NOMO-1 (cell line): ENCODE results near the gene APH1B.
"Not testable (repeated sequence)": the region's sequence is repeated elsewhere in the genome, so short reads cannot be mapped to it uniquely, and the experiment has no call there.

Experiments used
- DNase-seq, 2 experiments: peaks; one replicate each; lab custom pipeline; 2025; ENCODE audit not compliant: unreplicated experiment in 2 of 2; lab: John Stamatoyannopoulos, UW

Gene APH1B

DNA sequence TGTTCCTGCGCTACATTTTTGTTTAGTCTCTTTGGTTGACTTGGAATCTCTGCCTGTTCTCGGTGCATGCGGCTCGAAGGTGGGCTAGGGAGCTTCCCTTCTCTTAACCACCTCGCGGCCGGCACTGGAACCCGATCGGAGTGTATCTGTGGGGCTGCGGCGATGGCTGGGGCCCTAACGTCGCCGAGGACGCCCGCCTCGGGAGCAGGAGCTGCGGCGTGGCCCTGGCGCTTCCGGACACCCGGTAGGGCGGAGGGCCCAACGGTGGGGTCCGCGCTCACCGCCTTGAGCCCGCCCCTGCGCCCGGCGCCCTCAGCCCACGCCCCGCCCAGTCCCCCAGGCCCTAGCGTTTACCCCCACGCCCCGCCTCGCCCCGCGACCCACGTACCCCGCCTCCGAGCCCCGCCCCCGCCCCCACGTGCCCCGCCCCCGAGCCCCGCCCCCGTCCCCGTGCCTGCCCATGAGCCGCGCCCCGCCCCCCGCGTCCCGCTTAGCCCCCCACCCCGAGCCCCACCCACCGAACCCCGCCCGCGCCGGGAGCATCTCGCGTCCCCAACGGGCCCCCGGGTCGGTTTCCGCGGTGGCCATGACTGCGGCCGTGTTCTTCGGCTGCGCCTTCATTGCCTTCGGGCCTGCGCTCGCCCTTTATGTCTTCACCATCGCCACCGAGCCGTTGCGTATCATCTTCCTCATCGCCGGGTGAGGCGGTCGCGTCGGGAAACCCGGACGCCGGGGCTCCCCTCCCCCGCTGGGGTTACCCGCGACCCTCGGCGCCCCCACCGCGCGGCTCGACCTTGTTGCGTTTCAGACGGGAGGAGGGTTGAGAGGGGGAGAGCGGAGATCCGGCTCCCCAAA is at the start of gene APH1B:
Gene APH1B, plus strand, starts transcription at position 568 of the 855 bp plus-strand sequence. Its CDS starts 19 bp downstream, at position 587.
- peak; percentile 86 to 87 for DNase-seq

DNA sequence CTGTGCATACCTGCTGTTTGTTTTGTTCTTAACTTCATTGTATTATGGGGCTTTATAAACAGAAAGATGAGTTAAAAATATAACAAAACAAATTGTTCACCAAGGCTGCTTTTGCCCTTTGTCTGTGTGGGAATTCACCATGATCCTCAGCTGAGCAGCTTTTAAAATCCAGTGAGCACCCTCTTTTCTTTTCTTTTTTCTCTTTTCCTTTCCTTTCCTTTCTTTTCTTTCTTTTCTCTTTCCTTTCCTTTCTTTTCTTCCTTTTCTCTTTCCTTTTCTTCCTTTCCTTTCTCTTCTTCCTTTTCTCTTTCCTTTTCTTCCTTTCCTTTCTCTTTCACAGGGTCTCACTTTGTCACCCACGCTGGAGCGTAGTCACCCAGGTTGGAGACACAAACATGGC is 49.7 kb upstream of the APH1B start:
- DNase-seq: no peak

DNA sequence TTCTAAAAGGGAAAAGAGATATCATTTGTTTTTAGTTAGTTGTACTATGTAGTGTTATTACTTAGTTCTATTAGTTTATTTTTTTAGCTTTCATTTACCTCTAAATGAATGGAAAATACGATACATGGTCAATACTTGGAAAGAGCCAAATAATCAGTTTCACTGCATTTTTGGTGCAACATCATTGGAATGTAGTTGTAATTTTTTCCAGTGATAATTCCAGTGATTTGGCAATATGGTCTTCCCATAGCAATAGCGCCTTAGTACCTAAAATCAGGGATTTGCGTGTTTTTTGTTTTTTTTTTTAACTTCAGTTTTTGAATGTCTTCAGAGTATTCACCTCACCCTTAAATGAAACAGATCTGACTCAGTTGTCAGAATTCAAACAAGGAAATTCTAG is 46.2 kb upstream of the APH1B start:
- no peak for DNase-seq

- peak in 1 of 2 experiments; percentile 45 for DNase-seq
These were observed 45.7 kb upstream of the APH1B start for GRCh38 chr15:63231706-63232105.

DNA sequence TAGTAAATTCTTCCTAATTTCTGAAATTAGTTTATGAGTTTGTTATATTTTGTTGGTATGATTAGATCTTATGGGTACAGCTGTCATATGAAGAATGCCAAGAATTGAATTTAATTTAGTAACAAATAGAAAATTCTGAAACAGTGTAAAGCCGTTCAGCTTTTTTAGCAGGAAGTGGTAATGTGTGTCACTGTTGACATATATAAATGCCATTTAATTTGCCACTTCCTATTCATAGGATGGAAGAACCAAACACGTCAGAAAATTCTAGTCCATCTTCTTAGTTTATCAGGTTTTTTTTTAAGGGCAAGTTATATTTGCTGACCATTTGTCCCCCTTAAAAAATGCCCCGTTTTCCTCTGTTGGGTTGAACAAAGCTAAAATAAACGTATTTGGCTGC is 45.0 kb upstream of the APH1B start:
- peak; percentile 16 to 71 for DNase-seq

GRCh38 chr15:63232943-63233342 is 44.5 kb upstream of the APH1B start:
- no peak for DNase-seq

- DNase-seq: peak in 1 of 2 experiments; percentile 16
These were observed 43.6 kb upstream of the APH1B start for GRCh38 chr15:63233667-63234423.

DNA sequence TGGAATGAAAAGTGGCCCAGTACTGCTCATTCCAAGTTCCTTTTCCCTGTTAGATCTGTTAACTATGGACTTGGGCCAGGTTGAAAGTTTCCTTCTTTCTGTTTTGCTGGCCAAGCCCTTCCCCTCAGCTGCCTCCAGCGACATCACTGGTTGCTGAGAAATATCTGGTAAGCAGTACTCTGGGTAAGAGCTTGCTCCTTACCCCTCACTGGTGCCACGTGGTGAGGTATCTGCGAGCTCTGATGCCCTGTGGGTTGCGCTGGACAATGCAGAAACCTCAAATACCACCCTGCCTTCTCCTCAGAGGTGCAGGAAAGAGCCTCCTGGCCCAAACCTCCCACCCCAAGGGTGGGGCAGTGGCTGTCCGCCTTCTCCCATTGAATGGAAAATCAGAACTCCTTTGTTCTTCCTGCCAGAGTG is 42.9 kb upstream of the APH1B start:
- no peak for DNase-seq

DNA sequence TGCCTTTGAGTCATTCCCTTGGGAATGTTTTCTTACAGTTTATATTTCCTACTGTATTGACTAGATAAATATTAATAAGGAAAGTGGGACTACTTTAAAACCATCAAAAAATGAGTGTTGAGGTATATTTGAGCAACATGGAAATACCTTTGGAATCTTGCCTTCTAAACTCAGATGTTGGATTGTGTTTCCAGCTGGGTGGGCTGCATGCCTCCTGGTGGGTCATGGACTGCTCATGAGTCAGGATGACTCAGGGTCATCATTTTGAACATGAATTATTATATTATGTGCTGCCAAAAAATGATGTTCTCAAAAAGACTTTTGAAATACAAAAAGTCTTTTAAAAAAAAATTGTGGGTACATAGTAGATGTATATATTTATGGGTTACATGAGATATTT is 41.1 kb upstream of the APH1B start:
- DNase-seq: no peak

- not testable (repeated sequence) for DNase-seq
These were observed 40.3 kb upstream of the APH1B start for GRCh38 chr15:63237086-63237485.

DNA sequence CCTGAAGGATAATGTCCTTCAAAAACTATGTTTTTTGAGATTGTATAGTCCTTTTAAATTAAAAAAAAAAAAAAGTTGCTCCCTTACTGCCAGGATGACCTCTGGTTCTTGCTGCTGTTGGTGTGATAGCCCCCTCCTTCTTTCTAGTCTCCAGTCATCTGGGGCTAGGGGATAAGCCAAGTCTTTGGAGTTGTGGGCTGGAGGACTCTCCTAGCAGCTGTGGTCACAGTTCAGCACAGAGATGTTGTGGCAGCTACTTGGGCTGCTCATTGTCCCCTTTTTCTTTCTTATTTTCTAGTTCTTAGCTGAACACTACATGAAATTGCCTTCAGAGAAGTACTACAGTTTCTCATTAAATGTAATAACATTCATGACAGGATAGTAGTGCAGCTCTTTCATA is 39.2 kb upstream of the APH1B start:
- no peak for DNase-seq

- peak in 1 of 2 experiments; percentile 27 for DNase-seq
These were observed 38.6 kb upstream of the APH1B start for GRCh38 chr15:63238796-63239195.

- no peak for DNase-seq
These were observed 37.3 kb upstream of the APH1B start for GRCh38 chr15:63240109-63240508.

DNA sequence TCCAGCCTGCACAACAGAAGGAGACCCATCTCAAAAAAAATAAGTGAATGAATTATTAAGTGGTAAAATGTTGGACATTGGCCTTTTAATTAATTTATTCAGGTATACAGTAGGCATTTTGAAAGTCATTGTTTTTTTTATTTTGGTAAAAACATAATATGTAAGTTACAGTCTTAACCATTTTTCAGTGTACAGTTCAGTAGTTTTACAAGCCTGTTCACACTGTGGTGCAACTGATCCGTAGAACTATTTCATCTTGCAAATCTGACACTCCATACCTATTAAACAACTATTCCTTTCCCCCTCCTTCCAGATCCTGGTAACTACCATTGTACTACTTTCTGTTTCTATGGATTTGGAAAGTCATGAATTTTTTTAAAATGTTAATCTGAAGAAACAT is 36.1 kb upstream of the APH1B start:
- no peak for DNase-seq

GRCh38 chr15:63243101-63243500 is 34.3 kb upstream of the APH1B start:
- no peak for DNase-seq

DNA sequence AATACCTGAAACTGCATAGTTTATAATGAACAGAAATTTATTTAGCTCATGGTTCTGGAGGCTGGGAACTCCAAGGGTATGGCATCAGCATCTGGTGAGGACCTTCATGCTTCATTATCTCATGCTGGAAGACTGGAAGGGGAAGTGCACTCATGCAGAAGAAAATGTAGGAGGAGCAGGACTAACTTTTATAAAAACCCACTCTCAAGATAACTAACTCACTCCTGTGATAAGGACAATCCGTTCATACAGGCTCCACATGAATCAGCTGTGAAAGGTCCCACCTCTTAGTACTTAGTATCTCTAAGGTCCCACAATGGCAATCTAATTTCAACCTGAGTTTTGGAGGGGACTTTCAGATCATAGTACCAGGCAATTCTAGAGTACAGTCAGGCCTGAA is 33.6 kb upstream of the APH1B start:
- no peak for DNase-seq

DNA sequence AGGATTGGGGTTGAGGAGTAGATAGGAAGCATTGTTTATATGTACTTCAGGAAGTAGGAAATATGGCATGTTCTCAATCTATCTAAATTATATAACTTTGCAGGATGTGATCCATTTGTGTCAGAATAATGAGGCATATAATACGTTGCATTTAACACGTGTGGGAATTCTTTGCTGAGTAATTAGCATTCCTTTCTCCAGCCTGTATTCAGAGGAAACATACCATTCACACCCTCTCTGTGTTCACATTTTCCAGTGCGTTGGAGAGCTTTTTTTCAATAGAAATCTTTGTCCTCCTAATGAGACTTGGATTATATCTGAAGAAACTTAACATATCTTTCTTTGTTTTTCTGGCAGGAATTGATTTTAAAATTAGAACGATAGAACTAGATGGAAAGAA is 33.0 kb upstream of the APH1B start:
- DNase-seq: no peak

GRCh38 chr15:63244976-63245645 is 32.3 kb upstream of the APH1B start:
- no peak for DNase-seq

DNA sequence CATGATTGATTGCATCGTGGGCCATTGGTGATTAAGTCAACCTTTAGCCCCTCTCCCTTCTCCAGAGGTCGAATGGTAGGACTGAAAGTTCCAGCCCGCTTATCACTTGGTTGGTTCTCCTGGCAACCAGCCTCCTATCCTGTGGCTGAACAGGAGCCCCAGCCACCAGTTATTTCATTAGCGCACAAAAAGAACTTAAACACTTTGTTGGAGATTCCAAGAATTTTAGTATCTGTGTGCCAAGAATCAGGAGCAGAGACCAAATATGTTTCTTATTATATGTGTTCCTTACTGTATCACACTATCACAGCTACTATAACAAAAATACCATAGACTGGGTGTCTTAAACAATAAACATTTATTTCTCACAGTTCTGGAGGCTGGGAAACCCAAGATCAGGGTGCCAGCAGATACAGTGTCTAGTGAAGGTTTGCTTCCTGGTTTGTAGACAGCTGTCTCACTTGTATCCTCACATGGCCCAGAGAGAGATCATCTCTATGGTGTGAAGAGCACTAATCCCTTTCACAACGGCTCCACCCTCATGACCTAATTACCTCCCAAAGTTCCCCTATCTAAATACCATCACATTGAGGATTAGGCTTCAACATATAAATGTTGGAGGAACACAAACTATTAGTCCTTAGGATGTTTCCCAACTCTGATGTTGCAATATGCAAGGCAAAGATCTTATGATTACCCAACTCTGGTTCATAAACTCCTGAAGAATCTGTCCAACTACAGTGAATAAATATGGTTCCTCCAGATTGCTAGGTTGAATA is 30.5 kb upstream of the APH1B start:
- DNase-seq: peak; percentile 83 to 97

GRCh38 chr15:63250312-63250965 is 27.0 kb upstream of the APH1B start:
- DNase-seq: no peak
